ENCODE data around the gene DAG1. TPM values are rescaled to one million over a fixed set of nuclear protein-coding genes. Genes with fewer than 3 reads are reported as not detected.

Gene DAG1
- total RNA-seq, 1 experiment from 2014 or later, result 40.3 TPM

GRCh38 chr3:49529567-49529966, 59.5 kb downstream of the DAG1 start:
- POLR2A ChIA-PET, result interaction anchor here (0.8 to 1.8 kb wide), 4 partner anchors 9 to 60 kb away, joined by 3 to 7 read pairs (median 4); partner anchors contain the start of gene DAG1
- H3K4me1 Mint-ChIP-seq (ENCODE audit: insufficient read depth, unreplicated experiment), result peaks cover 6% of the 10 kb centered on the region
- H3K27ac Mint-ChIP-seq (ENCODE audit: low read depth, unreplicated experiment), result no peak overlapping the region
- no peak overlapping the region for H3K4me3 Mint-ChIP-seq (ENCODE audit: unreplicated experiment)
- CTCF ChIA-PET, result interaction anchor here (1.0 to 1.9 kb wide), 5 partner anchors 10 to 143 kb away, joined by 3 to 10 read pairs (median 7); no protein-coding TSS in a partner anchor
- intact Hi-C loops (cut with micrococcal nuclease), result no loop called here
- DNase-seq (ENCODE audit: unreplicated experiment), result no peak
- no TSS peak for BruUV-seq (replicated peaks)
- TF ChIP-seq, protein P1, sequence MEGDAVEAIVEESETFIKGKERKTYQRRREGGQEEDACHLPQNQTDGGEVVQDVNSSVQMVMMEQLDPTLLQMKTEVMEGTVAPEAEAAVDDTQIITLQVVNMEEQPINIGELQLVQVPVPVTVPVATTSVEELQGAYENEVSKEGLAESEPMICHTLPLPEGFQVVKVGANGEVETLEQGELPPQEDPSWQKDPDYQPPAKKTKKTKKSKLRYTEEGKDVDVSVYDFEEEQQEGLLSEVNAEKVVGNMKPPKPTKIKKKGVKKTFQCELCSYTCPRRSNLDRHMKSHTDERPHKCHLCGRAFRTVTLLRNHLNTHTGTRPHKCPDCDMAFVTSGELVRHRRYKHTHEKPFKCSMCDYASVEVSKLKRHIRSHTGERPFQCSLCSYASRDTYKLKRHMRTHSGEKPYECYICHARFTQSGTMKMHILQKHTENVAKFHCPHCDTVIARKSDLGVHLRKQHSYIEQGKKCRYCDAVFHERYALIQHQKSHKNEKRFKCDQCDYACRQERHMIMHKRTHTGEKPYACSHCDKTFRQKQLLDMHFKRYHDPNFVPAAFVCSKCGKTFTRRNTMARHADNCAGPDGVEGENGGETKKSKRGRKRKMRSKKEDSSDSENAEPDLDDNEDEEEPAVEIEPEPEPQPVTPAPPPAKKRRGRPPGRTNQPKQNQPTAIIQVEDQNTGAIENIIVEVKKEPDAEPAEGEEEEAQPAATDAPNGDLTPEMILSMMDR (IDR thresholded peaks at IDR 0.05; ENCODE audit: unreplicated experiment), result no peak
- no peaks in the 10 kb centered on the region for H3K9me3 Mint-ChIP-seq (ENCODE audit: unreplicated experiment)
- no peaks in the 10 kb centered on the region for H3K27me3 Mint-ChIP-seq (ENCODE audit: insufficient read depth, unreplicated experiment)
- H3K36me3 Mint-ChIP-seq (ENCODE audit: insufficient read depth, unreplicated experiment), result peaks cover 52% of the 10 kb centered on the region

DNA sequence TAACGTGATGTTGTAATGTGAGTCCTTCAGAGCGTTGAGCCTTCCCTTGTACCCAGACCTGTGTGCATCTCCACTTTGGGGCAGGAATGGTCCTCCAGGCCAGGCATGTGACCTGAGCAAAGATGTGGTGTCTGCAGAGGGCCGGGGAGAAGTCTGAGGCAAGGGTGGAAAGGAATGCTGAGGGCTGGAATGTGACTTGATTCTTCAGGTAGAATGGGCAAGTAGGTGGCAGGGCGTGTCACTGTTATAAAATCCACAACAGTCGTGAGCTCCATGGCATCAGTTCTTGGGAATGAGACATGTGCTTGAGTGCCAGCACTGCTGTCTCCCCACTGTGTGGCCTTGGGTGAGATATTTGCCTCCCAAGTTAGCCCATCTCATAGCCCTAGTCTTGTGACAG, 60.2 kb downstream of the DAG1 start:
- TF ChIP-seq, protein P1 (IDR thresholded peaks at IDR 0.05; ENCODE audit: unreplicated experiment), result no peak
- peaks cover 56% of the 10 kb centered on the region for H3K36me3 Mint-ChIP-seq (ENCODE audit: insufficient read depth, unreplicated experiment)
- intact Hi-C loops (cut with micrococcal nuclease), result no loop called here
- H3K9me3 Mint-ChIP-seq (ENCODE audit: unreplicated experiment), result no peaks in the 10 kb centered on the region
- ChIA-PET POLR2A (interaction anchor here (0.9 to 1.8 kb wide), 3 partner anchors 10 to 60 kb away, joined by 3 to 7 read pairs (median 6); partner anchors contain the start of gene DAG1), CTCF (interaction anchor here (1.9 kb wide), 1 partner anchor 9 kb away, joined by 10 read pairs; no protein-coding TSS in a partner anchor)
- no peak overlapping the region for H3K4me3 Mint-ChIP-seq (ENCODE audit: unreplicated experiment)
- no peak for DNase-seq (ENCODE audit: unreplicated experiment)
- peaks cover 6% of the 10 kb centered on the region for H3K4me1 Mint-ChIP-seq (ENCODE audit: insufficient read depth, unreplicated experiment)
- no peak overlapping the region for H3K27ac Mint-ChIP-seq (ENCODE audit: low read depth, unreplicated experiment)
- no TSS peak for BruUV-seq (replicated peaks)
- no peaks in the 10 kb centered on the region for H3K27me3 Mint-ChIP-seq (ENCODE audit: insufficient read depth, unreplicated experiment)

DNA sequence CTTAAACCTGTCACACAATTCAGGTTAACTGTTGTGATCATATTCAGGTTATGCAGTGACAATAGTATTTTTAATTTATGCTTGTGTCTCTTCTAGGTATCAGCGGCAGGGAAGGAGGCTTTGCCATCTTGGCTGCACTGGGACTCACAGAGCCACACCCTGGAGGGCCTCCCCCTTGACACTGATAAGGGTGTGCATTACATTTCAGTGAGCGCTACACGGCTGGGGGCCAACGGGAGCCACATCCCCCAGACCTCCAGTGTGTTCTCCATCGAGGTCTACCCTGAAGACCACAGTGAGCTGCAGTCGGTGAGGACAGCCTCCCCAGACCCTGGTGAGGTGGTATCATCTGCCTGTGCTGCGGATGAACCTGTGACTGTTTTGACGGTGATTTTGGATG, 60.6 kb downstream of the DAG1 start:
- no TSS peak for BruUV-seq (replicated peaks)

GRCh38 chr3:49531218-49531617, 61.2 kb downstream of the DAG1 start:
- TF ChIP-seq, protein P1 (IDR thresholded peaks at IDR 0.05; ENCODE audit: unreplicated experiment), result no peak
- Mint-ChIP-seq H3K4me3 (ENCODE audit: unreplicated experiment) (no peak overlapping the region), H3K36me3 (ENCODE audit: insufficient read depth, unreplicated experiment) (peaks cover 52% of the 10 kb centered on the region), H3K27me3 (ENCODE audit: insufficient read depth, unreplicated experiment) (no peaks in the 10 kb centered on the region), H3K4me1 (ENCODE audit: insufficient read depth, unreplicated experiment) (peaks cover 6% of the 10 kb centered on the region), H3K9me3 (ENCODE audit: unreplicated experiment) (no peaks in the 10 kb centered on the region), H3K27ac (ENCODE audit: low read depth, unreplicated experiment) (no peak overlapping the region)
- no TSS peak for BruUV-seq (replicated peaks)
- ChIA-PET CTCF (interaction anchor here (0.6 to 1.9 kb wide), 2 partner anchors 8 to 369 kb away, joined by 3 to 10 read pairs; no protein-coding TSS in a partner anchor), POLR2A (interaction anchor here (1.8 kb wide), 1 partner anchor 61 kb away, joined by 6 read pairs; the partner anchor contains the start of gene DAG1)
- DNase-seq (ENCODE audit: unreplicated experiment), result no peak
- intact Hi-C loops (cut with micrococcal nuclease), result no loop called here

More for the DNA sequence above, 60.6 kb downstream of the DAG1 start:
- H3K9me3 Mint-ChIP-seq (ENCODE audit: unreplicated experiment), result no peaks in the 10 kb centered on the region
- H3K27me3 Mint-ChIP-seq (ENCODE audit: insufficient read depth, unreplicated experiment), result no peaks in the 10 kb centered on the region
- H3K4me3 Mint-ChIP-seq (ENCODE audit: unreplicated experiment), result no peak overlapping the region
- POLR2A ChIA-PET, result interaction anchor here (1.5 to 1.8 kb wide), 2 partner anchors 9 to 61 kb away, joined by 6 to 7 read pairs; partner anchors contain the start of gene DAG1
- H3K4me1 Mint-ChIP-seq (ENCODE audit: insufficient read depth, unreplicated experiment), result peaks cover 6% of the 10 kb centered on the region
- TF ChIP-seq, protein P1 (IDR thresholded peaks at IDR 0.05; ENCODE audit: unreplicated experiment), result no peak
- DNase-seq (ENCODE audit: unreplicated experiment), result no peak
- H3K27ac Mint-ChIP-seq (ENCODE audit: low read depth, unreplicated experiment), result no peak overlapping the region
- intact Hi-C loops (cut with micrococcal nuclease), result no loop called here
- H3K36me3 Mint-ChIP-seq (ENCODE audit: insufficient read depth, unreplicated experiment), result peaks cover 53% of the 10 kb centered on the region
- CTCF ChIA-PET, result interaction anchor here (0.6 to 1.9 kb wide), 2 partner anchors 9 to 370 kb away, joined by 3 to 10 read pairs; no protein-coding TSS in a partner anchor
